GM23248 (cell line): ENCODE results near the gene FAT2.

ENCODE experiments used
- EZH2 ChIP-seq: fragments of 200-600 bp; sonication (generic); IDR thresholded peaks from 2 replicates; pipeline ENCODE4 v1.6.1; 2018; ENCODE audit warnings: antibody characterized with exemption, mild to moderate bottlenecking; ENCODE audit not compliant: insufficient read depth, poor library complexity, severe bottlenecking
- EZH2phosphoT487 ChIP-seq: fragments of 200-600 bp; sonication (generic); IDR thresholded peaks from 2 replicates; pipeline ENCODE4 v1.6.1; 2018; ENCODE audit warnings: antibody characterized with exemption, moderate library complexity, mild to moderate bottlenecking, low read depth; ENCODE audit not compliant: insufficient read depth

DNA sequence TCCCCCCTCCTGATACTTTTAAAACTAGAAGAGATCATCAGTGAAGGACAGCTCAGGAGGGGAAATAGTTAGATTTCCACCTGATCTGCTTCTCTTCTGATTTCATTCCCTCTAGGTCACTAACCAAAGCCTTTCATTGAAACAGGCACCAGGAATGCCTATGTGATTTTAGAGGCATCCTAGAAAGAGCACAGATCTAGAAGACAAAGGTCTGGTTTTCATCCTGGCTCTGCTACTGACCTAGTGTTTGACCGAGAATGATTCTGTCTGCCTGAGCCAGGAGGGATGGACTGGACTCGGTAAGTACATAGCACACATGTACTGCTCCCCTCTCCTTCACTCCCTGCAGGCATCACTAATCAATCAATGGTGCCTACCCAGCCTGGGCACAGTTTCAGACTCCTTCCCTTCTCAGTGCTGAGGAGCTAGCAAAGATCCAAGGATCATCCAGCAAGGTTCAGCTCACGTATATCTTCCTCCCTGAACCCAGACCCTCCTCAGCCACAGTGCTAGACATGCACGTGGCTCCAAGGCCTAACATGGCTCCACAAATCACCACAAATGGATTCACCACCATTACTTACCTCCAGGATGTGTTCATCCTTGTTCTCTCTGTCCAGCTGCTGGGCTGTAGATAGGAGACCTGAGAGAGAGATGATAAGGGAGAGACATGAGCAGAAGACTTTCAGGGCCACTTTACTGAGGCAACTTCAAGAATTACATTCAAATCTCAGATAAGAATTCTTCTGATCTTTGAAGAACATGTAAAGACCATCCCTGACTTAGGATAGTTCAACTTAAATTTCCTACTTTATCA, 35.2 kb downstream of the FAT2 start:
- TF ChIP-seq EZH2 (no peak), EZH2phosphoT487 (no peak)
